CD4-positive, alpha-beta T cell treated with Interleukin-17A for 1 hour (primary cell): Measurements from ENCODE around the gene ZNF565.
"Not testable (repeated sequence)": the region's sequence is repeated elsewhere in the genome, so short reads cannot be mapped to it uniquely, and the experiment has no call there.

ENCODE experiments used
- DNase-seq: peaks from one replicate; pipeline ENCODE4 v3.0.0-alpha.2; 2020

Gene ZNF565

GRCh38 chr19:36214386-36215275, at the start of gene ZNF565, which contains the start of gene ZNF146:
Gene ZNF565, minus strand, starts transcription at chr19:36214665. Its CDS starts 12,680 bp downstream, at chr19:36201985.
Gene ZNF146, plus strand, starts transcription at chr19:36215106. Its CDS starts 21,335 bp downstream, at chr19:36236441.
- DNase-seq: peak; percentile 98

GRCh38 chr19:36259211-36259610, 44.7 kb upstream of the ZNF565 start:
- no peak for DNase-seq

- DNase-seq: no peak
Measured at GRCh38 chr19:36258028-36258875, 43.8 kb upstream of the ZNF565 start.

GRCh38 chr19:36257520-36257876, 43.0 kb upstream of the ZNF565 start:
- DNase-seq: no peak

GRCh38 chr19:36256853-36257519, 42.5 kb upstream of the ZNF565 start:
- DNase-seq: no peak

GRCh38 chr19:36256064-36256463, 41.6 kb upstream of the ZNF565 start:
- no peak for DNase-seq

- DNase-seq: no peak
Measured at GRCh38 chr19:36255316-36255715, 40.9 kb upstream of the ZNF565 start.

GRCh38 chr19:36254848-36255247, 40.4 kb upstream of the ZNF565 start:
- no peak for DNase-seq

GRCh38 chr19:36252047-36252446, 37.6 kb upstream of the ZNF565 start:
- no peak for DNase-seq

GRCh38 chr19:36246006-36246481, 31.6 kb upstream of the ZNF565 start:
- DNase-seq: no peak

- DNase-seq: no peak
Measured at GRCh38 chr19:36245210-36246005, 30.9 kb upstream of the ZNF565 start.

GRCh38 chr19:36244066-36244465, 29.6 kb upstream of the ZNF565 start:
- no peak for DNase-seq

GRCh38 chr19:36236946-36237310, 22.5 kb upstream of the ZNF565 start:
- DNase-seq: no peak

GRCh38 chr19:36236304-36236945, 22.0 kb upstream of the ZNF565 start:
- no peak for DNase-seq

- not testable (repeated sequence) for DNase-seq
Measured at GRCh38 chr19:36233626-36234025, 19.2 kb upstream of the ZNF565 start.

- DNase-seq: no peak
Measured at GRCh38 chr19:36225219-36225892, 10.9 kb upstream of the ZNF565 start.

- no peak for DNase-seq
Measured at GRCh38 chr19:36222503-36222902, 8.0 kb upstream of the ZNF565 start.

- no peak for DNase-seq
Measured at GRCh38 chr19:36221474-36221873, 7.0 kb upstream of the ZNF565 start.

GRCh38 chr19:36215276-36216123, 1.0 kb upstream of the ZNF565 start:
- DNase-seq: no peak

GRCh38 chr19:36212895-36213294, 1.6 kb downstream of the ZNF565 start:
- DNase-seq: no peak
